Femur (tissue), 1 donor: Measurements from ENCODE around the gene PAK5.

Experiments used
- DNase-seq: peaks from one replicate; pipeline ENCODE4 v3.0.0-alpha.2; 2017

Gene PAK5

GRCh38 chr20:9775176-9775575 lies 63.7 kb downstream of the PAK5 start:
- no peak for DNase-seq

GRCh38 chr20:9769954-9770353 lies 68.9 kb downstream of the PAK5 start:
- DNase-seq: no peak

GRCh38 chr20:9761476-9761875 lies 77.4 kb downstream of the PAK5 start:
- no peak for DNase-seq

- DNase-seq: no peak
Observed at GRCh38 chr20:9759392-9759791, 79.5 kb downstream of the PAK5 start.

GRCh38 chr20:9758752-9759151 lies 80.1 kb downstream of the PAK5 start:
- no peak for DNase-seq

GRCh38 chr20:9756660-9757059 lies 82.2 kb downstream of the PAK5 start:
- no peak for DNase-seq

GRCh38 chr20:9755301-9755700 lies 83.6 kb downstream of the PAK5 start:
- no peak for DNase-seq

GRCh38 chr20:9744551-9744950 lies 94.3 kb downstream of the PAK5 start:
- DNase-seq: no peak

- no peak for DNase-seq
Observed at GRCh38 chr20:9743871-9744270, 95.0 kb downstream of the PAK5 start.

GRCh38 chr20:9742821-9743220 lies 96.1 kb downstream of the PAK5 start:
- DNase-seq: no peak

GRCh38 chr20:9741996-9742395 lies 96.9 kb downstream of the PAK5 start:
- no peak for DNase-seq

- no peak for DNase-seq
Observed at GRCh38 chr20:9740486-9740885, 98.4 kb downstream of the PAK5 start.

GRCh38 chr20:9739991-9740390 lies 98.9 kb downstream of the PAK5 start:
- no peak for DNase-seq

GRCh38 chr20:9736373-9736772 lies 102.5 kb downstream of the PAK5 start:
- no peak for DNase-seq

- no peak for DNase-seq
Observed at GRCh38 chr20:9723501-9724202, 115.2 kb downstream of the PAK5 start.

- DNase-seq: no peak
Observed at GRCh38 chr20:9711872-9712271, 127.0 kb downstream of the PAK5 start.

- no peak for DNase-seq
Observed at GRCh38 chr20:9710685-9711084, 128.2 kb downstream of the PAK5 start.

- DNase-seq: no peak
Observed at GRCh38 chr20:9705722-9706476, 133.0 kb downstream of the PAK5 start.

GRCh38 chr20:9699181-9699580 lies 139.7 kb downstream of the PAK5 start:
- no peak for DNase-seq

GRCh38 chr20:9689041-9689440 lies 149.8 kb downstream of the PAK5 start:
- no peak for DNase-seq

- DNase-seq: no peak
Observed at GRCh38 chr20:9686866-9687265, 152.0 kb downstream of the PAK5 start.

- no peak for DNase-seq
Observed at GRCh38 chr20:9686455-9686854, 152.4 kb downstream of the PAK5 start.

- no peak for DNase-seq
Observed at GRCh38 chr20:9686001-9686400, 152.9 kb downstream of the PAK5 start.

- no peak for DNase-seq
Observed at GRCh38 chr20:9685011-9685410, 153.9 kb downstream of the PAK5 start.
